GM19395 (cell line): ENCODE data around the gene PRRC2B.
A peak's percentile ranks its signal among the peaks of the same experiment; 100 is the strongest.

ENCODE experiments used
- ATAC-seq: cut with Tn5 transposase; IDR thresholded peaks from one replicate; pipeline ENCODE4 v1.9.1; 2021; ENCODE audit warnings: mild to moderate bottlenecking, moderate library complexity; ENCODE audit not compliant: unreplicated experiment

Gene PRRC2B

GRCh38 chr9:131483319-131484050 lies 89.6 kb downstream of the PRRC2B start:
- no peak for ATAC-seq

GRCh38 chr9:131484051-131484445 lies 90.2 kb downstream of the PRRC2B start:
- no peak for ATAC-seq

- ATAC-seq, result no peak
These were observed 90.8 kb downstream of the PRRC2B start for GRCh38 chr9:131484560-131485185.

- no peak for ATAC-seq
These were observed 91.3 kb downstream of the PRRC2B start for GRCh38 chr9:131485206-131485605.

GRCh38 chr9:131485728-131486422 lies 92.0 kb downstream of the PRRC2B start:
- no peak for ATAC-seq

- no peak for ATAC-seq
These were observed 93.1 kb downstream of the PRRC2B start for GRCh38 chr9:131487001-131487400.

GRCh38 chr9:131487621-131488031 lies 93.7 kb downstream of the PRRC2B start:
- ATAC-seq, result no peak

GRCh38 chr9:131490514-131490913 lies 96.6 kb downstream of the PRRC2B start:
- no peak for ATAC-seq

GRCh38 chr9:131491001-131491710 lies 97.3 kb downstream of the PRRC2B start:
- no peak for ATAC-seq

GRCh38 chr9:131492070-131492469 lies 98.2 kb downstream of the PRRC2B start:
- no peak for ATAC-seq

- no peak for ATAC-seq
These were observed 100.5 kb downstream of the PRRC2B start for GRCh38 chr9:131494296-131494870.

- ATAC-seq, result no peak
These were observed 101.9 kb downstream of the PRRC2B start for GRCh38 chr9:131495785-131496184.

GRCh38 chr9:131496844-131497405 lies 103.0 kb downstream of the PRRC2B start:
- ATAC-seq, result no peak

GRCh38 chr9:131499254-131499767 lies 105.4 kb downstream of the PRRC2B start:
- no peak for ATAC-seq

GRCh38 chr9:131500377-131500776 lies 106.5 kb downstream of the PRRC2B start:
- no peak for ATAC-seq

- no peak for ATAC-seq
These were observed 107.2 kb downstream of the PRRC2B start for GRCh38 chr9:131500939-131501541.

- ATAC-seq, result peak; percentile 83
These were observed 109.1 kb downstream of the PRRC2B start, which contains the start of gene POMT1 for GRCh38 chr9:131502781-131503625. POMT1 (plus strand) TSS chr9:131502918; CDS start chr9:131504219, 1,301 bp downstream.

- ATAC-seq, result no peak
These were observed 110.0 kb downstream of the PRRC2B start for GRCh38 chr9:131503626-131504465.
